Activated T-helper 1 cell treated with anti-CD3 and anti-CD28 coated beads, Interleukin-12 subunit alpha, Interleukin-12 subunit beta, Interleukin-2, Interleukin-4 antibody, amounts not matched to agents 30 ng/mL and 10 ng/mL and 1 ng/mL, durations not matched to agents 14 hours and 24 hours and 36 hours (primary cell): Measurements from ENCODE around the gene NMT1. TPM values are rescaled to one million over a fixed set of nuclear protein-coding genes. Genes with fewer than 3 reads are reported as not detected.
A peak's percentile ranks its signal among the peaks of the same experiment; 100 is the strongest.

Experiments
- DNase-seq: peaks from one replicate; pipeline ENCODE4 v3.0.0; 2021; ENCODE audit warnings: low spot score
- H3K27ac Mint-ChIP-seq: one replicate; pipeline ENCODE4 v1.8.0; 2021; ENCODE audit warnings: mild to moderate bottlenecking, mixed read lengths
- H3K27me3 Mint-ChIP-seq: one replicate; pipeline ENCODE4 v1.8.0; 2022; ENCODE audit warnings: mild to moderate bottlenecking, moderate library complexity, mixed read lengths; ENCODE audit not compliant: insufficient read depth
- H3K36me3 Mint-ChIP-seq: one replicate; pipeline ENCODE4 v1.8.0; 2021; ENCODE audit warnings: low read depth, mixed read lengths
- H3K4me1 Mint-ChIP-seq: one replicate; pipeline ENCODE4 v1.8.0; 2021; ENCODE audit warnings: low read depth, mixed read lengths
- H3K4me3 Mint-ChIP-seq: one replicate; pipeline ENCODE4 v1.8.0; 2021; ENCODE audit warnings: mild to moderate bottlenecking, moderate library complexity, mixed read lengths
- H3K9me3 Mint-ChIP-seq: one replicate; pipeline ENCODE4 v1.8.0; 2021; ENCODE audit warnings: mixed read lengths
- intact Hi-C: fragments of 100-400 bp; cut with micrococcal nuclease; formaldehyde crosslinking; loops from one replicate; pipeline ENCODE4 v1.15.1; 2024
- total RNA-seq: library from RNA; stranded (reverse); gene quantifications from 2 replicates; pipeline ENCODE4 v1.2.3, GENCODE V29; 2022

Gene NMT1
- total RNA-seq, 1 donor from 2014 or later, result 173 TPM

DNA sequence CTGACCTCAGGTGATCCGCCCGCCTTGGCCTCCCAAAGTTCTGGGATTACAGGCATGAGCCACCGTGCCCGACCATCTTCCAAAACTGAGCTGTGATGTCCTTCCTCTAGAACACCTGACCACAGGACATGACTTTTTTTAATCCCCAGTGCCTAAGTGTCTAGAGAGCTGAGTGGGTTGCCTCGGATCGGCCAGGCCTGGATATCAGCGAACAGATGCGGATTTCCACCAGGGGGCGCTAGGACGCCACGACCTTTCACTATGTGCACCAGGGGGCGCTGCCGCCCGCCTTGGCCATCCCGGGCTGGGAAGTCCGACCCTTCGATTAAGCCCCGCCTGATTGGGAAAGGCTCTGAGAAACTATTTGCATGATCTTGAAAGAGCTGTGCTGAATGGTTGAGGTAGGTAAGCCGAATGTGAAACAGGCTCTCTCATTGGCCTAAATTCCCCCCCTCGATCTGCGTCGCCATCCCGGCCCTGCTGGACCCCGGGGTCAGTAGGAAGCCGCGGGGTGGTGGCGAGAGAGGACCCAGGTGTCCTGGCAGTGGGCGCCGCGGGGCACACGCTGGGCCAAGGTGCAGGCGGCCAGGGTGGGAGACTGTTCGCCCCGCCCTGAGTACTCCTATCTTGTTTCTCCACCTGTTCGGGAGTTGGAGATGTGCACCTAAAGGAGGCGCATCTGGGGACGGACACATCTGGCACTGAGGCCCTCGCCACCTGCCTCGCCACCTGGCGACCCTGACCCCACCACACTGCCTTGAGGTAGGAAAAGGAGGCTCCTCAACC lies 74.3 kb downstream of the NMT1 start, which contains the start of gene ACBD4:
ACBD4 (plus strand) TSS at position 496 of the 786 bp plus-strand sequence. CDS start 458 bp downstream, outside the sequence.
- H3K4me3 Mint-ChIP-seq, result peak within 1 kb of the TSS; percentile 87
- H3K4me1 Mint-ChIP-seq, result peaks cover 15% of the 10 kb centered on the region
- intact Hi-C loops, result loop anchor here (1.0 to 5.0 kb wide), 10 partner anchors 12 to 360 kb away; partner anchors contain the start of genes HEXIM2 and NMT1
- peak within 1 kb of the TSS; percentile 68 for H3K27ac Mint-ChIP-seq
- H3K9me3 Mint-ChIP-seq, result no peaks in the 10 kb centered on the region
- peaks cover 6% of the 10 kb centered on the region for H3K27me3 Mint-ChIP-seq
- peaks cover 2% of the 10 kb centered on the region for H3K36me3 Mint-ChIP-seq
- peak; percentile 96 for DNase-seq

DNA sequence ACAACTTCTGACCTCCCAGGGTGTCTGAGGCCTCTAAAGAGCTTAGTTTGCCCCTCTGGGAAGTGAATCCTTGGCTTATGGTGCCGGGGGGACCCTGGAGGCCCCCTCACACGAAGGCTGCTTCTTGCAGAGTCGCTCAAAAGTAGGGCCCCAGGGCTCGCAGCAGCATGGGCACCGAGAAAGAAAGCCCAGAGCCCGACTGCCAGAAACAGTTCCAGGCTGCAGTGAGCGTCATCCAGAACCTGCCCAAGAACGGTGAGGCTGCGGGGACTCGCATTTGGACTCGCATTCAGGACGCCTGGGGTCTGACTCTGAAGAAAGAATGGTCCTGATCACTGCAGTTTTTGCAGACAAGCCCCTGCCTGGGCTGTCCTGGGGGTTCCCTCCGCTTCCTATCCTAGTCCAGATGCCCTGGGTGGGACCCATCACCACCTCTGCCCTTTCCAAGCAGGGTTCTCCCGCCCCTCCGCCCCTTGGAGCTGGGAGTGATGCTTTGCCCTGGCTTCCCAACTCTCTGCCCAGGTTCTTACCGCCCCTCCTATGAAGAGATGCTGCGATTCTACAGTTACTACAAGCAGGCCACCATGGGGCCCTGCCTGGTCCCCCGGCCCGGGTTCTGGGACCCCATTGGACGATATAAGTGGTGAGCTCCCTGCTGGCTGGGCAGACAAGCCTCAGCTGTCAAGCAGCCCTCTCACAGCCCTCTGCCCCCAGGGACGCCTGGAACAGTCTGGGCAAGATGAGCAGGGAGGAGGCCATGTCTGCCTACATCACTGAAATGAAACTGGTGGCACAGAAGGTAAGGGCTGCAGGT lies 75.1 kb downstream of the NMT1 start:
- peaks cover 2% of the 10 kb centered on the region for H3K27me3 Mint-ChIP-seq
- peaks cover 15% of the 10 kb centered on the region for H3K4me1 Mint-ChIP-seq
- H3K36me3 Mint-ChIP-seq, result peaks cover 4% of the 10 kb centered on the region
- peak overlapping the region; percentile 87 for H3K4me3 Mint-ChIP-seq
- intact Hi-C loops, result loop anchor here (1.0 to 5.0 kb wide), 10 partner anchors 11 to 361 kb away; partner anchors contain the start of genes HEXIM2 and NMT1
- no peak for DNase-seq
- peak overlapping the region; percentile 68 for H3K27ac Mint-ChIP-seq
- no peaks in the 10 kb centered on the region for H3K9me3 Mint-ChIP-seq

DNA sequence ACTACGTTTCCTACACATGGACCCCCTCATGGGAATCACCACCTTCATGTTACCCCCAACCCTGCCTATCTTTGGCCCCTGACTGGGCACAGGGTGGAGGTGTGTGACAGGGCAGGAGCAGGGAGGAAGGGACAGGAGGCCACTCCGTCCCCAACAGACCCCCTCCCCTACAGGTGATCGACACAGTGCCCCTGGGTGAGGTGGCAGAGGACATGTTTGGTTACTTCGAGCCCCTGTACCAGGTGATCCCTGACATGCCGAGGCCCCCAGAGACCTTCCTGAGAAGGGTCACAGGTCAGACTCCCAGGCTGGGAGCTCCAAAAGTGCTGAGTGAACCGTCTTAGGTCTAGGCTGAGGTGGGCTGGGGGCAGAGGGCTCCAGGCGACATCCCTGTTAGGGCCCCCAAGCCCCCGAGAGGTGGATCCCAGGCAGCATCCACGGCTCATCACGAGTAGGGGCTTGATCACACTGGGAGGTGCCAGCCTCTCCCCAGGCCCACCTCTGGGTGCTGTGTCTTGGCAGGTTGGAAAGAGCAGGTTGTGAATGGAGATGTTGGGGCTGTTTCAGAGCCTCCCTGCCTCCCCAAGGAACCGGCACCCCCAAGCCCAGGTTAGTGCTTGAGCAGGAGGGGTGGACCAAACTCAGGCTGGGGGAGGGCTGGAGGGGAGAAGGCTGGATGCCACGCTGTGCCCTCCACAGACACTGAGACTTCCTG lies 75.9 kb downstream of the NMT1 start:
- intact Hi-C loops, result loop anchor here (5.0 kb wide), 1 partner anchor 250 kb away; no protein-coding TSS in a partner anchor
- Mint-ChIP-seq H3K4me3 (peak overlapping the region; percentile 87), H3K36me3 (peaks cover 4% of the 10 kb centered on the region), H3K27ac (no peak overlapping the region), H3K9me3 (no peaks in the 10 kb centered on the region), H3K27me3 (peaks cover 2% of the 10 kb centered on the region), H3K4me1 (peaks cover 15% of the 10 kb centered on the region)
- DNase-seq, result no peak

DNA sequence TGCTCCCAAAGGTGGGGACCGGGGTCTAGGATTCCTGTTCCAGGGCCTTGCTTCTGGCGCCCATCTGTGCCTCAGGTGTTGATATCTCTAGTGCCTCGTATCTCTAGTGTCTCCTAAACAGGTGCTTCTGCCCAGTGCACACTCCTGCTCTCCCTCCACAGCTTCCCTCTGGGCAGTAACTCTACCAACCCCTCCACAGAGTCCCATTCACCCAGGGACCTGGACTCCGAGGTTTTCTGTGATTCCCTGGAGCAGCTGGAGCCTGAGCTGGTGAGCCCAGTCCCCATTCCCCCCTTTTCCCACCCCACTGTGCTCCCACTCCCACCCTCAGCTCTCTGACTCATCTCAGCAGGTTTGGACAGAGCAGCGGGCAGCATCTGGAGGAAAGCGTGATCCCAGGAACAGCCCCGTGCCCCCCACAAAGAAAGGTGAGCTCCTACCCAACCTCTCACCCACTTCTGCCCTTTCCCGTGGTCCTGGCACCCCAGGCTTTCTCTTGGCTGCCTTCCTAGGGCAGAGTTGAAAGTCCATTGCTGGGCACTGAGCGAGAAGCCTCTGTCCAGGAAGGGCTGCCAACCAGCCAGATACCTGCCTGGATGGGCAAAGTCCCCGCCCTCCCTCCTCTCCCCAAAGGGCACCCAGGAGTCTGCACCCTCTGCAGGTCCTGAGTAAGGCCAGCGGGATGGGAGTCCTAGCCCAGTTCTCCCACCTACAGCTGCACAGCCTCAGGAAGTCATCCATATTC lies 76.6 kb downstream of the NMT1 start:
- Mint-ChIP-seq H3K27ac (no peak overlapping the region), H3K4me3 (peak overlapping the region; percentile 15), H3K9me3 (no peaks in the 10 kb centered on the region), H3K27me3 (peaks cover 2% of the 10 kb centered on the region), H3K36me3 (peaks cover 4% of the 10 kb centered on the region), H3K4me1 (peaks cover 15% of the 10 kb centered on the region)
- intact Hi-C loops, result loop anchor here (5.0 kb wide), 1 partner anchor 250 kb away; no protein-coding TSS in a partner anchor
- DNase-seq, result no peak

DNA sequence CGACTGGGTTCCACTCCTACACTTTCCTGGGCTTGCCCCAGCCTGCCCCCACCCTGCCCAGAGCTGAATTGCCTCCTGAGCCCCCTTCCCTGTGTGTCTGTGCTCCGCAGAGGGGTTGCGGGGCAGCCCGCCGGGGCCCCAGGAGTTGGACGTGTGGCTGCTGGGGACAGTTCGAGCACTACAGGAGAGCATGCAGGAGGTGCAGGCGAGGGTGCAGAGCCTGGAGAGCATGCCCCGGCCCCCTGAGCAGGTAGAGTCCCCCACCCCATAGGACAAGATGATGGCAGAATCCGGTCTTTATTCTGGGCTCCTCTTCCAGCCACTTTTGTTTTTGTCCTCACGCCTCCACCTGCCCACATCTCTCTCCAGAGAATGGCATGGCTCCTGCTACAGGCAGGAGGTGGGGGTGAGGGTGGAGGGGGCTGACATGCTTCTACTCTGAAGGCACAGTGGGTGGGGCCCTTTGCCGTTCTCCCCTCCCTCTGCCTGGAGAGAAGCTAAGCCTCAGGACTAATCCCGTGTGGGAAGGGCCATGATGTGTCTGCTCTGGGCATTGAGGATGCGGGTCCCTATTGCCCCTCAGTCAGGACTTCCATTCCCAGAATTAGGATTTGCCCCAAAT lies 77.9 kb downstream of the NMT1 start:
- peaks cover 2% of the 10 kb centered on the region for H3K27me3 Mint-ChIP-seq
- H3K9me3 Mint-ChIP-seq, result no peaks in the 10 kb centered on the region
- no peak overlapping the region for H3K4me3 Mint-ChIP-seq
- intact Hi-C loops, result loop anchor here (5.0 kb wide), 1 partner anchor 248 kb away; no protein-coding TSS in a partner anchor
- no peak for DNase-seq
- peaks cover 10% of the 10 kb centered on the region for H3K4me1 Mint-ChIP-seq
- no peak overlapping the region for H3K27ac Mint-ChIP-seq
- H3K36me3 Mint-ChIP-seq, result peaks cover 4% of the 10 kb centered on the region

DNA sequence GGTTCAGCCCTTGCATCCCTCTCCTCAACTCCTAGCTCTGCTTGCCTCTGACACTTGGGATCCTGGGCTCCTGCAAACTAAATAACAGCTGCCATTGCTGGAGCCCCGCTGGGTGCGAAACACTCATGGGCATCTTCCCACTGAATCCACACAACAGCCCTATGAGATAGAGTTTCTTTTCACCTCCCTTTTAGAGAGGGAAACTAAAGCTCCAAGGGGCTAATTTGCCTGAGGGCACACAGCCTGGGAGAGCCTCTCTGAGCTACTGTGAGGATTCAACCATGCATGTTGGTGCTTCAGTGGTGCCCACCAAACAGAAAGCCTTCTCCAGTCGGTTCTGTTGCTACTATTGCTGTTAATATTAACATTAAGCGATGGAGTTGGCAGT lies 78.4 kb downstream of the NMT1 start:
- intact Hi-C loops, result loop anchor here (5.0 kb wide), 1 partner anchor 248 kb away; no protein-coding TSS in a partner anchor
- Mint-ChIP-seq H3K4me3 (no peak overlapping the region), H3K27me3 (peaks cover 2% of the 10 kb centered on the region), H3K36me3 (peaks cover 4% of the 10 kb centered on the region), H3K4me1 (peaks cover 10% of the 10 kb centered on the region), H3K9me3 (no peaks in the 10 kb centered on the region), H3K27ac (no peak overlapping the region)
- no peak for DNase-seq

DNA sequence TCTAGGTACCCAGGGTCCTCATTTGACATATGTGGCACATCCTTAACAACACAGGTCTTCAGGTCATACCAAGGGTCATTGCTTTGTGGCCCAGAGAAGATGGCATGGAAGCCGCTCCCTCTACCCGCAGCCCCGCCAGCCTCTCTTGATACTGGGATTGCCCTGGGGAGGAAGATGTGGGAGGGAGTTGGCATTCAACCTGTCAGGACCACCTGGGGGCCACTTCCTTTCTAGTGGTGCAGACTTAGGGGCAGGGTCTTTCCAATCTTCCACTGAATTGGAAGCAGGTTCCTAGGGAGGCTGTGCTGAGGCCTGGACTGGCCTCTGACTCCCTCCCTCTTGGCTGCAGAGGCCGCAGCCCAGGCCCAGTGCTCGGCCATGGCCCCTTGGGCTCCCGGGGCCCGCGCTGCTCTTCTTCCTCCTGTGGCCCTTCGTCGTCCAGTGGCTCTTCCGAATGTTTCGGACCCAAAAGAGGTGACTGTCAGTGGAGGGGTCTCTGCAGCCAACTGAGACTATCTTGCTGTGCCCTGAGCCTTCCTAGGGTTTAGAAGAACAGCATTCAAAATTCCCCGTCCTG lies 82.1 kb downstream of the NMT1 start:
- DNase-seq, result no peak
- intact Hi-C loops, result no loop called here
- Mint-ChIP-seq H3K4me1 (peaks cover 11% of the 10 kb centered on the region), H3K27ac (no peak overlapping the region), H3K9me3 (no peaks in the 10 kb centered on the region), H3K27me3 (no peaks in the 10 kb centered on the region), H3K4me3 (no peak overlapping the region), H3K36me3 (peaks cover 4% of the 10 kb centered on the region)

DNA sequence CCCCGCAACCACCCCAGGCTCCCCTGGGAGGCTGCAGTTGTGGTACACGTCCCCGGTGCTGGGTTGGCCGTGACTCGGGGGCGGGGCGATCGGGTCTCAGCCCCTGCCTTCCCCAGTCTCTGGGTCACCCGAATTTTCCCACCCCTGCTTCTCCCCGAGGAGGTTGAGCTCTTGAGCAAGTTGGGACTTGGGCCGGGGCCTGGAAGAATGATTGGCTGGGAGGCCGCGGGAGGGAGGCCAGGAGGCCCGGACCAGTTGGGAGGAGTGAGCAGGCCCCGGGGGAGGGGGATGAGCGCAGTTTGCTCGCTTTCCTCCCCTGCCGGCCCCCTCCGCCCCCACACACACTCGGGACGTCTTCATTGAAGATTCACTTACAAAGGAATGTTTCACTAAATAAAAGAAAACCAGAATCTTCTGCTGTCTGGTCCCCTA lies 82.7 kb downstream of the NMT1 start:
- Mint-ChIP-seq H3K27ac (no peak overlapping the region), H3K27me3 (no peaks in the 10 kb centered on the region), H3K4me3 (no peak overlapping the region), H3K4me1 (peaks cover 11% of the 10 kb centered on the region), H3K9me3 (no peaks in the 10 kb centered on the region), H3K36me3 (peaks cover 2% of the 10 kb centered on the region)
- no peak for DNase-seq
- intact Hi-C loops, result no loop called here

DNA sequence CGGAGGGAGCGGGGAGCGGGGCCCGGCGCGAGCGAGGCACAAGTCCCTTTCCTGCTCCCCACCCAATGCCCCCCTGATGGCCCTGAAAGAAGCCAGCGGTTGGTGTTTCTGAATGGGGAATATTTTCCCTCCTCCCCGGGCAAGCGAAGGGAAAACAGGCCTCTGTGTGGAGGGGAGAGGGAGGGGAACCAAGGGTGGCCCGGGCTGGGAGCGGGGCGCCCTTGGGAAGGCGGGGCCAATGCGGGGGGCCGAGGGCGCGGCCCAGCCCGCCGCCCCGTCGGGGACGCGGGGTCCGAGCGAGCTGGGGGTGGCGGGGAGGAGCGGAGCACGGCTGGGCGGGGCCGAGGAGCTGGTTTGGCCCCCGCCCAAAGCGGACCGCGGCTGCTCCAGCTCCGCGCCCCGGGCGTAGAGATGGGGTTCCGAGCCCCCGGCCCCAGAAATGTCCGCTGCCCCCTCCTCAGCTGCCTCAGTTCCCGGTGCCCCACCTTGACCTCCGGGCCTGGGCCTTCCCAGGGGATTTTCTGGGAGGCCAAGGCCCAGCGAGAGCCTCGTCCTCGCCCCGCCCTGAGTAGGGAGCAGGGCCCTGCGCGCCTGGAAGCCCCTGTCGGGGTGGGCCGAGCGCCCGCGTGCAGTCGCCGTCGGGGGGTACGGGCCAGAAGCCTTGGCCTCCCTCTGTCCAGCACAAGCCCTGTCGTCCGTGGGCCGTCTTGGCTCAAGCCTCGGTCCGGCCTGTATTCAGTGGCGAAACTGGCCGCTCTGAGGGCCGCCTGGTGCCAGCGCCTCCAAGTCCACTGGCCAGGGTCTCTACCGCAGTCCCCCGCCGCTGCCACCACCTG lies 83.3 kb downstream of the NMT1 start:
- Mint-ChIP-seq H3K27ac (no peak overlapping the region), H3K27me3 (no peaks in the 10 kb centered on the region), H3K36me3 (peaks cover 5% of the 10 kb centered on the region), H3K4me1 (peaks cover 11% of the 10 kb centered on the region), H3K9me3 (no peaks in the 10 kb centered on the region), H3K4me3 (peak overlapping the region; percentile 19)
- no peak for DNase-seq
- intact Hi-C loops, result no loop called here

DNA sequence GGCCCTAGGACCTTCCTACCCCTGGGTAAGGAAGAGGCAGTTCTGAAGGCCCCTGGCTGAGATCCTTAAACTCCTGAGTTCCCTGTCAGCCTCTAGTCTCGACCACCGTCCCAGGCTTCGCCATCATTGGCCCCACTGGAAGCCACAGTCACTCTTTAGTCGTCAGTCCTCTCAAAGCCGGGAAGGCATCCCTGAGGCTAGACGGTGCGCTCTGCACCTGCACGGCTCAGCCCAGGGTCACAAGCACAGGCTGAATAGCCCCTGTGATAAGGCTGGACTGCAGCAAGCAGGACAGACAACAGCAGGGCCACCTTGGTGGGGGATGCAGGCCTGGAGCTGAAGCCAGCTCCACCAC lies 83.9 kb downstream of the NMT1 start:
- Mint-ChIP-seq H3K4me1 (peaks cover 11% of the 10 kb centered on the region), H3K27me3 (no peaks in the 10 kb centered on the region), H3K4me3 (peak overlapping the region; percentile 19), H3K27ac (no peak overlapping the region), H3K9me3 (no peaks in the 10 kb centered on the region), H3K36me3 (peaks cover 11% of the 10 kb centered on the region)
- no peak for DNase-seq
- intact Hi-C loops, result no loop called here

DNA sequence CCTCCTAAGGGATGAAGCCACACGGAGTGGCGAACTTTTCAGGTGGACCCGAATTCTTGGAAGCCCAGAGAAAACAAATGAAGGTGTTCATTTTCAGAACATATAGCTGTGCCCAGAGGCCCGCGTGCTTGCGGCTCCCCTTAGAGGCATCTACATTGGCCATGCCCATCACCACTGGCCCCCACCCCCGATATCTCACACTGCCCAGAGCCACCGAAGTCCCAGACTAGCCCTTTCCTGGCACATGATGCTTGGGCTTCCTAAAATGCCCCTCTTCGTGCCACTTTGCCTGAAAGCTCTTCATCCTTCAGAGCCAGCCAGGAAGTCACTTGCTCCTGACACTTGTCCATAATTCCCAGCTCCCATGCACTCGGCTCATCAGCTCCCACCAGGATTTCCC lies 85.0 kb downstream of the NMT1 start:
- H3K9me3 Mint-ChIP-seq, result no peaks in the 10 kb centered on the region
- no peaks in the 10 kb centered on the region for H3K27me3 Mint-ChIP-seq
- peaks cover 15% of the 10 kb centered on the region for H3K36me3 Mint-ChIP-seq
- peaks cover 16% of the 10 kb centered on the region for H3K4me1 Mint-ChIP-seq
- intact Hi-C loops, result no loop called here
- peak overlapping the region; percentile 43 for H3K27ac Mint-ChIP-seq
- peak overlapping the region; percentile 96 for H3K4me3 Mint-ChIP-seq
- no peak for DNase-seq
